HepG2 (cell line): ENCODE data around the gene KRTAP17-1. TPM values are rescaled to one million over a fixed set of nuclear protein-coding genes. Genes with fewer than 3 reads are reported as not detected.

ENCODE experiments used
- ELF1 ChIP-seq: sonication (generic); formaldehyde crosslinking; IDR thresholded peaks from 2 replicates; pipeline ENCODE4 v1.4.0; 2020; ENCODE audit warnings: missing genetic modification reagents
- ELF3 ChIP-seq: IDR thresholded peaks from 2 replicates; pipeline ENCODE4 v1.6.1; 2016; ENCODE audit warnings: missing genetic modification reagents, missing compliant biosample characterization
- GABPB1 ChIP-seq: IDR thresholded peaks from 2 replicates; pipeline ENCODE4 v1.6.1; 2016; ENCODE audit warnings: mild to moderate bottlenecking, missing genetic modification reagents, moderate library complexity, missing compliant biosample characterization
- GTF2F1 ChIP-seq: fragments of 150-350 bp; IDR thresholded peaks from 2 replicates; pipeline ENCODE4 v1.6.1; 2014; ENCODE audit warnings: low read length
- RAD21 ChIP-seq: fragments of 450-650 bp; formaldehyde crosslinking; IDR thresholded peaks from 2 replicates; pipeline ENCODE4 v1.5.0; 2020; ENCODE audit warnings: mild to moderate bottlenecking
- RCOR2 ChIP-seq: IDR thresholded peaks from 2 replicates; pipeline ENCODE4 v1.6.1; 2016; ENCODE audit warnings: missing biosample characterization, missing genetic modification reagents
- RFX3 ChIP-seq: IDR thresholded peaks from 2 replicates; pipeline ENCODE4 v1.6.1; 2016; ENCODE audit warnings: missing biosample characterization, missing genetic modification reagents
- SP1 ChIP-seq, 2 experiments: fragments of 450-650 bp in 1 of 2; sonication (generic) in 1 of 2; formaldehyde crosslinking in 1 of 2; IDR thresholded peaks; 2 replicates each; pipeline versions ENCODE4 v1.4.0 to v1.6.1; 2016 to 2020; ENCODE audit warnings: missing genetic modification reagents in 1 of 2
- SUZ12 ChIP-seq: fragments of 150-350 bp; IDR thresholded peaks from 2 replicates; pipeline ENCODE4 v1.6.1; 2014; ENCODE audit warnings: low read depth, low read length
- TAF1 ChIP-seq: sonication (generic); formaldehyde crosslinking; IDR thresholded peaks from 2 replicates; pipeline ENCODE4 v1.4.0; 2020; ENCODE audit warnings: missing genetic modification reagents
- ZBTB1 ChIP-seq: sonication (generic); formaldehyde crosslinking; IDR thresholded peaks from 2 replicates; pipeline ENCODE4 v1.4.0; 2020; ENCODE audit warnings: missing genetic modification reagents, borderline replicate concordance
- ZNF282 ChIP-seq: fragments of 450-650 bp; IDR thresholded peaks from 2 replicates; pipeline ENCODE4 v1.6.1; 2018; ENCODE audit not compliant: partially characterized antibody
- ZNF558 ChIP-seq: sonication (generic); formaldehyde crosslinking; IDR thresholded peaks from 2 replicates; pipeline ENCODE4 v1.9.0; 2022; ENCODE audit warnings: mild to moderate bottlenecking, missing genetic modification reagents, borderline replicate concordance
- ZNF678 ChIP-seq: sonication (generic); formaldehyde crosslinking; IDR thresholded peaks from 2 replicates; pipeline ENCODE4 v1.4.0; 2020; ENCODE audit warnings: mild to moderate bottlenecking, missing genetic modification reagents
- ZNF83 ChIP-seq: sonication (generic); formaldehyde crosslinking; IDR thresholded peaks from 2 replicates; pipeline ENCODE4 v1.4.0; 2020; ENCODE audit warnings: missing genetic modification reagents, mild to moderate bottlenecking, borderline replicate concordance
- ZSCAN29 ChIP-seq: sonication (generic); formaldehyde crosslinking; conservative IDR thresholded peaks from 2 replicates; pipeline ENCODE4 v1.4.0; 2020; ENCODE audit warnings: mild to moderate bottlenecking, missing genetic modification reagents
- polyA plus RNA-seq, 8 experiments: library from polyadenylated mRNA; depleted of rRNA in 3 of 8; stranded (reverse) in 7 of 8; unstranded in 1 of 8; fragments of >200 nt; fragmentation: Illumina TruSeq in 4 of 8; extraction: Trizol in 4 of 8; gene quantifications; 2 replicates each; pipeline versions ENCODE4 v1.2.1 to v1.2.3, GENCODE V29; 2011 to 2016; ENCODE audit warnings: low read depth in 4 of 8, missing spikeins in 1 of 8, mixed read lengths in 1 of 8; ENCODE audit not compliant: insufficient read depth in 1 of 8
- total RNA-seq, 5 experiments: library from RNA; depleted of rRNA; stranded (reverse); fragments of >200 nt; fragmentation: Illumina TruSeq; extraction: Trizol; gene quantifications; 2 replicates each; pipeline ENCODE4 v1.2.3, GENCODE V29; 2016; ENCODE audit warnings: low read depth in 1 of 5
- TF ChIP-seq, protein P1 (sequence below): IDR thresholded peaks from 2 replicates; pipeline ENCODE4 v1.6.1; 2018; ENCODE audit warnings: missing genetic modification reagents, mild to moderate bottlenecking, missing compliant biosample characterization
- TF ChIP-seq, protein P2 (sequence below): fragments of 450-650 bp; IDR thresholded peaks from 2 replicates; pipeline ENCODE4 v1.6.1; 2017
- TF ChIP-seq, protein P3 (sequence below): IDR thresholded peaks from 2 replicates; pipeline ENCODE4 v1.6.1; 2016; ENCODE audit warnings: missing genetic modification reagents, missing compliant biosample characterization
- TF ChIP-seq, protein P4 (sequence below): sonication (generic); formaldehyde crosslinking; IDR thresholded peaks from 2 replicates; pipeline ENCODE4 v1.4.0; 2020; ENCODE audit warnings: missing genetic modification reagents
- TF ChIP-seq, protein P5 (sequence below): sonication (generic); formaldehyde crosslinking; conservative IDR thresholded peaks from 2 replicates; pipeline ENCODE4 v1.8.0; 2022; ENCODE audit warnings: low read depth, missing genetic modification reagents
- TF ChIP-seq, protein P6 (sequence below): sonication (generic); formaldehyde crosslinking; IDR thresholded peaks from 2 replicates; pipeline ENCODE4; 2020; ENCODE audit warnings: missing genetic modification reagents, mild to moderate bottlenecking, borderline replicate concordance

Gene KRTAP17-1
- total and polyA plus RNA-seq, 2 of the 13 experiments (the other 11 are each of a cell fraction or from before 2014, with no cell fraction given) = not detected

DNA sequence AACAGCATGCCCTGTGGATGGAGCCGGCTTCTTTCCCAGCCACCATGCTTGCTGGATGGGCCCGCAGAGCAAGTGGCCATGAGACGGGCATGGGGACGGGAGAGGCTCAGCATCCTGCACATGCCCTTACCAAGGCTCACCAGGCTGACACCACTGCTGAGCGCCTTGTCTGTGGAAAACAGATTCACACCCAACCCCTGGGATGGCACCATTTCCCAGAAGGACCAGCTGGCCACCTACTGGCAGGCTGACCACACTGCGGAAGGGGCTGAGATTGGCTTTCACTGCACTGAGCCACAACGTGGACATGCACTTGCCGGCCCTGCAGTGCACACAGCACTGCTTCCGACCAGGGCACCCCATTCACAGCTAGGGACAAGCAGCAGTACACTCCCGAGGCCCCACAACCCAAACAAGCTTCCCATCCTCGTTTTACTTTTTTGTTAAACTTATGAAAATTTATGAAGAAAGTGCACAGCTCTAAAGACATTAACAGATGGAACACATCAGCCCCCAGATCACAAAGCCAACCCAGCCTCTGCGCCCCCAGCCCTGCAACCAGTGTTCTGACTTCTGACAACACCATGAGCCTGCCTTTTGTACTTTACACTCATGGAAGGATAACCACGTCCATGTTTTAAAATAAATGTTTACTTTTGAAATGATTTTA lies 13.9 kb upstream of the KRTAP17-1 start (continued):
- TF ChIP-seq, protein P1, sequence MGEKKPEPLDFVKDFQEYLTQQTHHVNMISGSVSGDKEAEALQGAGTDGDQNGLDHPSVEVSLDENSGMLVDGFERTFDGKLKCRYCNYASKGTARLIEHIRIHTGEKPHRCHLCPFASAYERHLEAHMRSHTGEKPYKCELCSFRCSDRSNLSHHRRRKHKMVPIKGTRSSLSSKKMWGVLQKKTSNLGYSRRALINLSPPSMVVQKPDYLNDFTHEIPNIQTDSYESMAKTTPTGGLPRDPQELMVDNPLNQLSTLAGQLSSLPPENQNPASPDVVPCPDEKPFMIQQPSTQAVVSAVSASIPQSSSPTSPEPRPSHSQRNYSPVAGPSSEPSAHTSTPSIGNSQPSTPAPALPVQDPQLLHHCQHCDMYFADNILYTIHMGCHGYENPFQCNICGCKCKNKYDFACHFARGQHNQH (CRISPR knock-in tag) = no peak
- no peak for TF ChIP-seq TAF1 (CRISPR knock-in tag)
- TF ChIP-seq, protein P2, sequence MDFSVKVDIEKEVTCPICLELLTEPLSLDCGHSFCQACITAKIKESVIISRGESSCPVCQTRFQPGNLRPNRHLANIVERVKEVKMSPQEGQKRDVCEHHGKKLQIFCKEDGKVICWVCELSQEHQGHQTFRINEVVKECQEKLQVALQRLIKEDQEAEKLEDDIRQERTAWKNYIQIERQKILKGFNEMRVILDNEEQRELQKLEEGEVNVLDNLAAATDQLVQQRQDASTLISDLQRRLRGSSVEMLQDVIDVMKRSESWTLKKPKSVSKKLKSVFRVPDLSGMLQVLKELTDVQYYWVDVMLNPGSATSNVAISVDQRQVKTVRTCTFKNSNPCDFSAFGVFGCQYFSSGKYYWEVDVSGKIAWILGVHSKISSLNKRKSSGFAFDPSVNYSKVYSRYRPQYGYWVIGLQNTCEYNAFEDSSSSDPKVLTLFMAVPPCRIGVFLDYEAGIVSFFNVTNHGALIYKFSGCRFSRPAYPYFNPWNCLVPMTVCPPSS = no peak
- peak; percentile 44; the same call in 1 of the 2 replicates for TF ChIP-seq ELF1 (CRISPR knock-in tag)
- peak; percentile 45; the same call in 1 of the 2 replicates for TF ChIP-seq ELF3 (CRISPR knock-in tag)
- TF ChIP-seq GTF2F1 = no peak
- TF ChIP-seq, protein P3, sequence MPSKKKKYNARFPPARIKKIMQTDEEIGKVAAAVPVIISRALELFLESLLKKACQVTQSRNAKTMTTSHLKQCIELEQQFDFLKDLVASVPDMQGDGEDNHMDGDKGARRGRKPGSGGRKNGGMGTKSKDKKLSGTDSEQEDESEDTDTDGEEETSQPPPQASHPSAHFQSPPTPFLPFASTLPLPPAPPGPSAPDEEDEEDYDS (CRISPR knock-in tag) = no peak
- no peak for TF ChIP-seq ZNF678 (CRISPR knock-in tag)
- TF ChIP-seq, protein P4, sequence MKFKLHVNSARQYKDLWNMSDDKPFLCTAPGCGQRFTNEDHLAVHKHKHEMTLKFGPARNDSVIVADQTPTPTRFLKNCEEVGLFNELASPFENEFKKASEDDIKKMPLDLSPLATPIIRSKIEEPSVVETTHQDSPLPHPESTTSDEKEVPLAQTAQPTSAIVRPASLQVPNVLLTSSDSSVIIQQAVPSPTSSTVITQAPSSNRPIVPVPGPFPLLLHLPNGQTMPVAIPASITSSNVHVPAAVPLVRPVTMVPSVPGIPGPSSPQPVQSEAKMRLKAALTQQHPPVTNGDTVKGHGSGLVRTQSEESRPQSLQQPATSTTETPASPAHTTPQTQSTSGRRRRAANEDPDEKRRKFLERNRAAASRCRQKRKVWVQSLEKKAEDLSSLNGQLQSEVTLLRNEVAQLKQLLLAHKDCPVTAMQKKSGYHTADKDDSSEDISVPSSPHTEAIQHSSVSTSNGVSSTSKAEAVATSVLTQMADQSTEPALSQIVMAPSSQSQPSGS (CRISPR knock-in tag) = no peak
- TF ChIP-seq GABPB1 (CRISPR knock-in tag) = peak; percentile 36
- no peak for TF ChIP-seq SP1 (IDR thresholded peaks at IDR 0.05)
- no peak for TF ChIP-seq SP1 (CRISPR knock-in tag; IDR thresholded peaks at IDR 0.05)
- no peak for TF ChIP-seq ZSCAN29
- no peak for TF ChIP-seq ZNF83 (CRISPR knock-in tag)
- TF ChIP-seq, protein P5, sequence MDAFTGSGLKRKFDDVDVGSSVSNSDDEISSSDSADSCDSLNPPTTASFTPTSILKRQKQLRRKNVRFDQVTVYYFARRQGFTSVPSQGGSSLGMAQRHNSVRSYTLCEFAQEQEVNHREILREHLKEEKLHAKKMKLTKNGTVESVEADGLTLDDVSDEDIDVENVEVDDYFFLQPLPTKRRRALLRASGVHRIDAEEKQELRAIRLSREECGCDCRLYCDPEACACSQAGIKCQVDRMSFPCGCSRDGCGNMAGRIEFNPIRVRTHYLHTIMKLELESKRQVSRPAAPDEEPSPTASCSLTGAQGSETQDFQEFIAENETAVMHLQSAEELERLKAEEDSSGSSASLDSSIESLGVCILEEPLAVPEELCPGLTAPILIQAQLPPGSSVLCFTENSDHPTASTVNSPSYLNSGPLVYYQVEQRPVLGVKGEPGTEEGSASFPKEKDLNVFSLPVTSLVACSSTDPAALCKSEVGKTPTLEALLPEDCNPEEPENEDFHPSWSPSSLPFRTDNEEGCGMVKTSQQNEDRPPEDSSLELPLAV (CRISPR knock-in tag) = no peak
- TF ChIP-seq ZBTB1 (CRISPR knock-in tag) = no peak
- TF ChIP-seq RAD21 = peak; percentile 89
- TF ChIP-seq ZNF558 = no peak
- TF ChIP-seq RCOR2 (CRISPR knock-in tag) = no peak
- no peak for TF ChIP-seq RFX3 (CRISPR knock-in tag)
- no peak for TF ChIP-seq SUZ12
- TF ChIP-seq, protein P6, sequence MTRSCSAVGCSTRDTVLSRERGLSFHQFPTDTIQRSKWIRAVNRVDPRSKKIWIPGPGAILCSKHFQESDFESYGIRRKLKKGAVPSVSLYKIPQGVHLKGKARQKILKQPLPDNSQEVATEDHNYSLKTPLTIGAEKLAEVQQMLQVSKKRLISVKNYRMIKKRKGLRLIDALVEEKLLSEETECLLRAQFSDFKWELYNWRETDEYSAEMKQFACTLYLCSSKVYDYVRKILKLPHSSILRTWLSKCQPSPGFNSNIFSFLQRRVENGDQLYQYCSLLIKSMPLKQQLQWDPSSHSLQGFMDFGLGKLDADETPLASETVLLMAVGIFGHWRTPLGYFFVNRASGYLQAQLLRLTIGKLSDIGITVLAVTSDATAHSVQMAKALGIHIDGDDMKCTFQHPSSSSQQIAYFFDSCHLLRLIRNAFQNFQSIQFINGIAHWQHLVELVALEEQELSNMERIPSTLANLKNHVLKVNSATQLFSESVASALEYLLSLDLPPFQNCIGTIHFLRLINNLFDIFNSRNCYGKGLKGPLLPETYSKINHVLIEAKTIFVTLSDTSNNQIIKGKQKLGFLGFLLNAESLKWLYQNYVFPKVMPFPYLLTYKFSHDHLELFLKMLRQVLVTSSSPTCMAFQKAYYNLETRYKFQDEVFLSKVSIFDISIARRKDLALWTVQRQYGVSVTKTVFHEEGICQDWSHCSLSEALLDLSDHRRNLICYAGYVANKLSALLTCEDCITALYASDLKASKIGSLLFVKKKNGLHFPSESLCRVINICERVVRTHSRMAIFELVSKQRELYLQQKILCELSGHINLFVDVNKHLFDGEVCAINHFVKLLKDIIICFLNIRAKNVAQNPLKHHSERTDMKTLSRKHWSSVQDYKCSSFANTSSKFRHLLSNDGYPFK = 0 out of 2 replicates have a peak, but pooled peaks have one; percentile 27
- no peak for TF ChIP-seq ZNF282
